ENCODE results near the gene TRPM4. TPM values are rescaled to one million over a fixed set of nuclear protein-coding genes. Genes with fewer than 3 reads are reported as not detected.

Gene TRPM4
- total RNA-seq, 1 experiment from 2014 or later: 30.0 TPM

GRCh38 chr19:49161987-49162386 is 4.4 kb downstream of the TRPM4 start:
- Histone ChIP-seq H4K20me1 (ENCODE audit: low read length) (no peaks in the 10 kb centered on the region), H3K27me3 (ENCODE audit: low read length) (no peaks in the 10 kb centered on the region), H2AFZ (ENCODE audit: low read length) (no peak overlapping the region), H3K4me1 (ENCODE audit: insufficient read depth, low read length) (peaks cover 20% of the 10 kb centered on the region), H3K36me3 (ENCODE audit: low read depth, low read length) (no peaks in the 10 kb centered on the region), H3K4me2 (ENCODE audit: low read length) (no peak overlapping the region), H3K27ac (ENCODE audit: low read length) (no peak overlapping the region), H3K4me3 (ENCODE audit: low read length) (no peak overlapping the region), H3K79me2 (ENCODE audit: low read length) (peaks cover 12% of the 10 kb centered on the region), H3K9me2 (replicated peaks; ENCODE audit: low read length) (no peaks in the 10 kb centered on the region), H3F3A (ENCODE audit: low read length, unreplicated experiment) (no peaks in the 10 kb centered on the region), H3K9me3 (ENCODE audit: low read length) (no peaks in the 10 kb centered on the region), H3K9ac (ENCODE audit: low read length) (no peak overlapping the region)
- intact Hi-C loops (cut with micrococcal nuclease): no loop called here
- no TSS peak for BruUV-seq (replicated peaks)
- no peak for ATAC-seq
- TF ChIP-seq EZH2phosphoT487 (IDR thresholded peaks at IDR 0.05; ENCODE audit: borderline replicate concordance, low read length): no peak
- no peak for TF ChIP-seq EZH2 (IDR thresholded peaks at IDR 0.05; ENCODE audit: low read length, unreplicated experiment)
- TF ChIP-seq, protein P1, sequence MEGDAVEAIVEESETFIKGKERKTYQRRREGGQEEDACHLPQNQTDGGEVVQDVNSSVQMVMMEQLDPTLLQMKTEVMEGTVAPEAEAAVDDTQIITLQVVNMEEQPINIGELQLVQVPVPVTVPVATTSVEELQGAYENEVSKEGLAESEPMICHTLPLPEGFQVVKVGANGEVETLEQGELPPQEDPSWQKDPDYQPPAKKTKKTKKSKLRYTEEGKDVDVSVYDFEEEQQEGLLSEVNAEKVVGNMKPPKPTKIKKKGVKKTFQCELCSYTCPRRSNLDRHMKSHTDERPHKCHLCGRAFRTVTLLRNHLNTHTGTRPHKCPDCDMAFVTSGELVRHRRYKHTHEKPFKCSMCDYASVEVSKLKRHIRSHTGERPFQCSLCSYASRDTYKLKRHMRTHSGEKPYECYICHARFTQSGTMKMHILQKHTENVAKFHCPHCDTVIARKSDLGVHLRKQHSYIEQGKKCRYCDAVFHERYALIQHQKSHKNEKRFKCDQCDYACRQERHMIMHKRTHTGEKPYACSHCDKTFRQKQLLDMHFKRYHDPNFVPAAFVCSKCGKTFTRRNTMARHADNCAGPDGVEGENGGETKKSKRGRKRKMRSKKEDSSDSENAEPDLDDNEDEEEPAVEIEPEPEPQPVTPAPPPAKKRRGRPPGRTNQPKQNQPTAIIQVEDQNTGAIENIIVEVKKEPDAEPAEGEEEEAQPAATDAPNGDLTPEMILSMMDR (conservative IDR thresholded peaks at IDR 0.05; ENCODE audit: low read depth, low read length): no peak
- DNase-seq: no peak
- POLR2A ChIA-PET (ENCODE audit: unreplicated experiment): no interaction called here
- CTCF ChIA-PET: no interaction called here

DNA sequence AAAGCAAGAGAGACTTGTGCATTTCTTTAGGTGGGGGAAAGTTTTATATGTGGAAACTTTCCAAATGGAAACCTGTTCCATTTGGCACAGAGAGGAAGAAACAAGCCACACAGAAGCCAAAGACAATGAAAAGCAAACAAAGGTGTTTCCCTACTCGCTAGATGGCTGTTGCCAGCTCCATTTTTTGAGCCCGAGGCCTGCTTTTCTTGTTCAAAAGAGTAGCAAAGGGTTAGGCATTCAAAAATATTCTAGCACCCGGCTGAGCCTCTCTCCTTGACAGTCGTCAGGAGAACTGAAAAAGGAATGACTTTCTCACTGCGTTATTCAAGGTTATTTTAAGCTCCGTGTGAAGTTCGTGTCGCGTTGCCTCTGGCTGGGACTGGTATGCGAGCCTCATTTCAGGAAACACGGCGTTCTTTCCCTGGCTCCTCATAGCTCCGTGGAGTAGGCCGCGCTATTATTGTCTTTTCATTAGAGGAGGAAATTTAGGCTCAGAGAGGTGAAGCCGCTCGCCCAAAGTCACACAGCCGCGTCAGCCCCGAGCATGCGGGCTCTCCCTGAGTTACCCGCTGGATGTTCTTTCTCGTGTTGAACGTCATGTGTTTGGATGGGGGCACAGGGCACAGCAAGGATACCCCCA is 7.6 kb downstream of the TRPM4 start:
- Histone ChIP-seq H3K36me3 (ENCODE audit: low read depth, low read length) (no peaks in the 10 kb centered on the region), H3K4me1 (ENCODE audit: insufficient read depth, low read length) (peaks cover 10% of the 10 kb centered on the region), H3K9ac (ENCODE audit: low read length) (no peak overlapping the region), H3K9me3 (ENCODE audit: low read length) (no peaks in the 10 kb centered on the region), H3F3A (ENCODE audit: low read length, unreplicated experiment) (no peaks in the 10 kb centered on the region), H3K79me2 (ENCODE audit: low read length) (no peaks in the 10 kb centered on the region), H3K9me2 (replicated peaks; ENCODE audit: low read length) (no peaks in the 10 kb centered on the region), H3K4me2 (ENCODE audit: low read length) (peak overlapping the region; percentile 32), H2AFZ (ENCODE audit: low read length) (no peak overlapping the region), H3K27ac (ENCODE audit: low read length) (peak overlapping the region; percentile 27), H3K4me3 (ENCODE audit: low read length) (no peak overlapping the region), H4K20me1 (ENCODE audit: low read length) (no peaks in the 10 kb centered on the region), H3K27me3 (ENCODE audit: low read length) (no peaks in the 10 kb centered on the region)
- ATAC-seq (peak; percentile 66), DNase-seq (peak; percentile 71)
- intact Hi-C loops (cut with micrococcal nuclease): loop anchor here (1.0 kb wide), 1 partner anchor 34 kb away; no protein-coding TSS in a partner anchor
- POLR2A ChIA-PET (ENCODE audit: unreplicated experiment): interaction anchor here (0.6 kb wide), 2 partner anchors 28 to 38 kb away, joined by 8 to 10 read pairs; no protein-coding TSS in a partner anchor
- BruUV-seq (replicated peaks): no TSS peak
- TF ChIP-seq EZH2phosphoT487 (IDR thresholded peaks at IDR 0.05; ENCODE audit: borderline replicate concordance, low read length) (no peak), EZH2 (IDR thresholded peaks at IDR 0.05; ENCODE audit: low read length, unreplicated experiment) (no peak)
- TF ChIP-seq, protein P1 (conservative IDR thresholded peaks at IDR 0.05; ENCODE audit: low read depth, low read length): no peak
- CTCF ChIA-PET: interaction anchor here (0.6 to 1.2 kb wide), 2 partner anchors 20 to 34 kb away, joined by 4 read pairs; no protein-coding TSS in a partner anchor

GRCh38 chr19:49165865-49166301 is 8.3 kb downstream of the TRPM4 start:
- Histone ChIP-seq H3K4me2 (ENCODE audit: low read length) (no peak overlapping the region), H3K9ac (ENCODE audit: low read length) (no peak overlapping the region), H4K20me1 (ENCODE audit: low read length) (no peaks in the 10 kb centered on the region), H3K27me3 (ENCODE audit: low read length) (no peaks in the 10 kb centered on the region), H3K9me3 (ENCODE audit: low read length) (no peaks in the 10 kb centered on the region), H3K4me3 (ENCODE audit: low read length) (no peak overlapping the region), H3F3A (ENCODE audit: low read length, unreplicated experiment) (no peaks in the 10 kb centered on the region), H3K36me3 (ENCODE audit: low read depth, low read length) (peaks cover 5% of the 10 kb centered on the region), H3K79me2 (ENCODE audit: low read length) (no peaks in the 10 kb centered on the region), H3K9me2 (replicated peaks; ENCODE audit: low read length) (no peaks in the 10 kb centered on the region), H2AFZ (ENCODE audit: low read length) (no peak overlapping the region), H3K4me1 (ENCODE audit: insufficient read depth, low read length) (peaks cover 10% of the 10 kb centered on the region), H3K27ac (ENCODE audit: low read length) (no peak overlapping the region)
- CTCF ChIA-PET: interaction anchor here (1.2 kb wide), 1 partner anchor 33 kb away, joined by 4 read pairs; no protein-coding TSS in a partner anchor
- POLR2A ChIA-PET (ENCODE audit: unreplicated experiment): no interaction called here
- BruUV-seq (replicated peaks): no TSS peak
- intact Hi-C loops (cut with micrococcal nuclease): loop anchor here (1.0 kb wide), 1 partner anchor 33 kb away; no protein-coding TSS in a partner anchor
- DNase-seq (no peak), ATAC-seq (no peak)
- TF ChIP-seq, protein P1 (conservative IDR thresholded peaks at IDR 0.05; ENCODE audit: low read depth, low read length): no peak
- TF ChIP-seq EZH2 (IDR thresholded peaks at IDR 0.05; ENCODE audit: low read length, unreplicated experiment) (no peak), EZH2phosphoT487 (IDR thresholded peaks at IDR 0.05; ENCODE audit: borderline replicate concordance, low read length) (no peak)

Data from PC-3 (cell line).